ENCODE data around the gene SLC18B1.
"Not testable (repeated sequence)": the region's sequence is repeated elsewhere in the genome, so short reads cannot be mapped to it uniquely, and the experiment has no call there.

SLC18B1 gene

DNA sequence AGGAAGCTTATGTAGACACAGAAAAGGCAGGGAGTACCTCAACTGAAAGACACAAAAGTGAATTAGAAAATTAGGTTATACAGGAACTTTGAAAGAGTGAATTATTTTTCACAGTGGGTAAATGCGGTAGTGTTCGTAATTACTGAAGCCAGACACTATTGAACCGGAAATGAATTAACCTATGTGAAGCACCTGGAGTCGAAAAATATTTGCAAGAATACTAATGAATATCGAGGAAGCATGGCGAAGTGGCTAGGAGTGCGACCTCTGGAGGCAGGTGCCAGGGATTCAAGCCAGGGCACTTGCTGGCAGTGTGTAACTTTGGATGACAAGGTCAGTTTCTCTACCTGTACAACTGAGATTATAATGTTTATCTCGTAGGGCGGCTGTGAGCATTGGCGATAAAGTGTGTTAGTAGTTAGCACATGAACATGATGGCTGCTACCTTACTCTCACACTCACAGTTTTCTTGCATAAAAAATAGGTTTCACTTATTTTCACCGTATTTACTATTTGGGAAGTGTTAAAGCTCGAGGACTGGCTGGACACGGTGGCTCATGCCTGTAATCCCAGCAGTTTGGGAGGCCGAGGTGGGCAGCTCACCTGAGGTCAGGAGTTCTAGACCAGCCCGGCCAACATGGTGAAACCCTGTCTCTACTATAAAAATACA, 567 bp upstream of the SLC18B1 start:
- peak; percentile 97 for FAIRE-seq

DNA sequence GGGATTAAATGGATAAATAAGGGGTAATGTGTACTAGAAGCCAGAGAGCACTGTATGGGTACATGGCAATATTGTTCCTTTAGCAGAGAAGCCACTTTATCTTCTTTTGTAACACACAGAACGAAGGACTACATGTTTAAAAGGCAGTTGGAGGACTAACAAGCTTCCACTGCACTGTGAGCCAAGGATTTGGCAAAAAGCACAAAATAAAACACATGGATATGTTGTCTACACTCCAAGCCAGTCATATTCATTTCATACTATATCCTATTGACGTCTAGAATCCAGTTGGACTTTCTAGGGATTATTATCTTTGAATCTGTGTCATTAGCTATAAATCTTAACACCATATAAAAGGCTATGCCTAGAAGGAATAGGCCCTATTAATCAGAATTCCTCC, 3.0 kb downstream of the SLC18B1 start:
- no peak for FAIRE-seq

DNA sequence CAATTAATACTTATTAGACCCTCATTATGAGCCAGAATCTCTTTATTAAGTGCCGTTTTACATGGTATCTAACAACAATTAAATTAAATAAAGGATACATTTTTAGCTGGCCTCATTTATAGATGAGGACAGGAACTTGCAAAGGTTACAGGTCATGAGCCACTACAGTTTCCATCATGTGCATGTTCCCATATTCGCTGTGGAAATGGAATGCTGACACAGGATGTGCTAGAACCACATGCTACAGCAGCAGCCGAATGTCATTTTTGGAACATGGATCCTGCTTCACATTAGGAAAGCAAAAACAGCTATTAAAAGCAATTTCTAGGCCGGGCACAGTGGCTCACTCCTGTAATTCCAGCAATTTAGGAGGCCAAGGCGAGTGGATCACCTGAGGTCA, 5.9 kb downstream of the SLC18B1 start:
- no peak for FAIRE-seq

DNA sequence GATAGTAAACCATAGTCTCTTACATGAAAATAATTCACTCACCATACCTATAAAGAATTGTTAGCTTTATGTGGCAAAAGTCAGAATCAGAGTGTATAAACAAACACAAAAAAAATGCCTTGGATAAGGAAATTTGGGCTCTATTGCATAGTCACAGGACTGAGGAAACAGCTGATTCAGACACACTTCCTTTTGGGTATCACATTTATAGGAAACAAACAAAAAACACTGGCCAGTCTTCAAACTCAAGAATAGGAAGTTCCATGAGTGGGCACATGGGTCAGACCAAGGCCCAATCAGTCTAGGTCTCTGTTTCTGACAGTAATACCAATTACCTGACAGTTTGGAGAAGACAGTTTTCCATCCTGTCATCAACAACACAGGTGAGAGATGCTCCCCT, 8.0 kb downstream of the SLC18B1 start:
- FAIRE-seq: no peak

DNA sequence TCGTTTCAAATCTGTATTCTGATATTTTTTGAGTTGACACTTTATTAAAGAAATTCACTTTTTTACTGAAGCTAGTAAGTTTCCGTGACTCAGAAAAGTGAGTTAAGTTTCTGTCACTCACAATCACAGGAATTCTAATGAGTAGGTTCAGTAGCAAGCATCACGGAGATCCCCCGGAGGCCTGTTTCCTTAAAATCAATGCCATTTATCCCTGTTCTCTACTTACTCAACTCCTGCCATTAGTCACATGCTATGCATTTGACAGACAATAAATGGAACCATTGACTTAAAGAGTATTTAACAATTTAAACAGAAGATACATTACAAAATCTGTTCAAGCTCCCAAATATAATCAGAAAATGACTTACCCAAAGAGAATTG, 9.1 kb downstream of the SLC18B1 start:
- FAIRE-seq: no peak

DNA sequence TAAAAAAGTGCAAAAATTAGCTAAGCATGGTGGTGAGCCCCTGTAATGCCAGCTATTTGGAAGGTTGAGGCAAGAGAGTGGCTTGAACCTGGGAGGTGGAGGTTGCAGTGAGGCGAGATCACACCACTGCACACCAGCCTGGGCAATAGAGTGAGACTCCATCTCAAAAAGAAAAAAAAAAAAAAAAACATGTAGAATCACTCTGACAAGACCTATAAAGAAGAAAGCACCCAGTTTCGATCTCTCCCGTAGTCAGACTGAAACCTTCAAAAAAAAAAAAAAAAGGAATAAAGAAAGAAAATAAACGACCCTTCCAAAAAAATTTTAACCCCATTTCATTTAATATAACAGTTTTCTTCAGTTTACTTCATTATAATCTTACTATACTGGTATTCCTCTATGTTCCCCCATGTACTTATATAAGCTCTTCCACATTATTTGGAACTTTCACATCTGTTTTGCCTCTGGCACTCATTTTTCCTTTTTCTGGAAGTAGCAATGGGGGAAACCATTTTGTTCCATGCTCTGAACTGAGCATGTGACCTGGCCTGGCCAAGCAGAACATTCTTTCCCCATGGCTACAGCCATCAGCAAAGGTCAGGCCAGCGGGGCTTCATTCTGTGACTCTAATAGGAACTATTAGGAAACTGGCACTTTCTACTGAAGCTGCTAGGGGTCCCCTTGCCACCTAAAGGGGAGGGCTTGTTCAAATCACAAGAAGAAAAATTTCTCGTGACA, 9.6 kb downstream of the SLC18B1 start:
- FAIRE-seq: no peak

DNA sequence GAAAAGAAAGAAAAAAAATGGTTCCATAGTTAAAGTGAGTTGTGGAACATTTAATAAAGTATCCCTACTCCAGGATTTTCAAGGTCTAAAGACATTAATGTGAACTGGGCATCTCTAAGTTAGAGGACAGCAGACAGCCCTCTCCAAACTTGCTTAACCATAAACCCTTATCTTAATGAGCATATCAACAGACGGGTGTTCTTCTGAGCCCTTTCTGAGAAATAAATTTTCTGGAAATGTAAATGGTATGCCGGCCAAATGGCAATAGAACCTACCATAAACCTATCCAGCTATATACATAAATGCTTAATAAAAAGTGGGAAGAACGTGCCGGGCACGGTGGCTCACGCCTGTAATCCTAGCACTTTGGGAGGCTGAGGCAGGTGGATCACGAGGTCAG, 12.5 kb downstream of the SLC18B1 start:
- FAIRE-seq: no peak

DNA sequence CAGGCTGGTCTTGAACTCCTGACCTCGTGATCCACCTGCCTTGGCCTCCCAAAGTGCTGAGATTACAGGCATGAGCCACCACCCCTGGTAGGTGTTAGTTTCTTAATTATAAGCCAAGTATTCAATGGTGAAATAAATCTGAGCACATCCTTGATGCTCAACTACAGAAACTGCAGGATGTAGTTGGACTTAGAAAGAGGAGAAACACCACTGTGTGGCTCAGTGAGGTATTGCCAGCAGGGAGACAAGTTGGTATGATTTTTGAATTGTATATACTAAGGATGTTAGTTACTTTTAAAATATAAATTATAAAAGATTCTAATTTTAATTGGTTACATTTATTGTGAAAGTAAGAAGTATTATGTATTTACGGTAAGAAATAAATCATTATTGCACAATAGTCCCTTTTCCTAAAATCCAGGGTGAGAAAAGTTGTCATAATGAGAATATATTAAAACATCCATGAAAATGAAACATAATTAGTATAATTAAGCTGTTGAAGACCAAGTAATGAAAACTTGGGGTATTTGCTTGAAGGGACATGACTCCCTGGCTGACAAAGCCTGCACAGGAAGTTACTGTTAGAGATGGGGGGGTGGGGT, 17.6 kb downstream of the SLC18B1 start:
- FAIRE-seq: no peak

DNA sequence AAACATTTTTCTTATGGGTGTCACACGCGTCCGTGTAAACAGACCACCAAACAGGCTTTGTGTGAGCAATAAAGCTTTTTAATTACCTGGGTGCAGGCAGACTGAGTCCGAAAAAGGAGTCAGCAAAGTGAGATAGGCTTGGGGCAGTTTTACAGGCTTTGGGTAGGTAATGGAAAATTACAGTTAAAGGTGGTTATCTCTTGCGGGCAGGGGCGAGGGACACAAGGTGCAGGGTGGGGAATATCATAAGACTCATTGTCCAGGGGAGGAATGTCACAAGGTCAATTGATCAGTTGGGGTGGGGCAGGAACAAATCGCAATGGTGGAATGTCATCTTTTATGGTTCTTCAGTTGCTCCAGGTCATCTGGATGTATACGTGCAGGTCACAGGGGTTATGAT, 20.6 kb downstream of the SLC18B1 start:
- FAIRE-seq: not testable (repeated sequence)

DNA sequence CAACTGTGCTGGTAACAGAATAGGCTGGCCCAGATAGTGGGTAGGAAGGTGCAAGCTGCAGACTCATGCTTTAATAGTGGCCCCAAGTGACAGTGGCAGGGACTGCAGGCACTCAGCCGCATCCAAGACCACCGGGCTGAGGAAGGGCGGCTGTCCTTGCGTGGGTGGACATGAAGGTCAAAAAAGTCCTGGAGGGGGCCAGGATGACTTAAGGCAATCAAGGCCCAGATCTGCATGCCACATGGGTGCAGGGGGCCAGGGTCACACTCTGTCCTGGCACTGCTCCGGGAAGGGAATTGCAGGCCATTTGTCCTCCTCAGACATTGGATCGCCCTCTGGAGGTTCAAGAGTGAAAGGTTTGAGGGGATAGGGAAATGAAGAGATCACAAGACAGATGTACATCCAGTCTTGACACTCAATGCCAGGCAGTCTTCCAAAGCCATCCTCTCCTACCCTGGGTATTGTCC, 30.4 kb downstream of the SLC18B1 start:
- no peak for FAIRE-seq

DNA sequence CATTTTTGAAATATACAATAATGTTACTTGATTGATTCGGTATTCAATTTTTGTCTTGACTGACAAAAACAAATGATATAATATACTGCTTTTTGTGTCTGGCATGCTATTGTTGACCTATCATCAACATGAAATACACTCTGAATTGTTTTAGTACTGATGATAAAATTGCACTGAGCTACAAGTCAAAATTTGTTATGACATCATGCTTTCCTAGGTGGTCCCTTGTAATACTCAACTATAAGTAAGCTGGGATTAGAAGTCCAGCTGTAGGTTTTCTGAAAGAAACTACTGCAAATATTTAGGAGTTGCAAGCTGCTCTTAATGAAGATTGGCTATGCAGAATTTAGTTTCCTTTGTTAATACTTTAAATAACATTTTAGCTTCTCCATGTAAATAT, 32.9 kb downstream of the SLC18B1 start:
- no peak for FAIRE-seq

DNA sequence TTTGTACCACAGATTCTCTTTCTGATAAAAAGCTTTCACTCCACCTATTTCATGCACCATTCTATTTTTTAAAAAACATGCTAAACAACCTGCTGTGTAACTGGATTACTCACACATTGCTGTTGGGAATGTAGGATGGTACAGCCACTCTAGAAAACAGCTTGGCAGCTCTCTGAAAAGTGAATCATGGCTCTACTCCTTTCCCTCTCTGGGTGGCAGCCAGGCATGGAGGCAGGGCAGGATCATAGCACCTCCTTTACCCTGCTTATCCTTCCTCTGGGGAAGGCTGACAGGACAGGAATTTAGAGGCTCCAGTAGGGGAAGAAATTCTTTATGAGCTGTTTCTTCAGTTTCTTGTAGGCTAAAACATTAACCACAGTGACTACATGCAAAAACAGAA, 34.1 kb downstream of the SLC18B1 start:
- FAIRE-seq: no peak

DNA sequence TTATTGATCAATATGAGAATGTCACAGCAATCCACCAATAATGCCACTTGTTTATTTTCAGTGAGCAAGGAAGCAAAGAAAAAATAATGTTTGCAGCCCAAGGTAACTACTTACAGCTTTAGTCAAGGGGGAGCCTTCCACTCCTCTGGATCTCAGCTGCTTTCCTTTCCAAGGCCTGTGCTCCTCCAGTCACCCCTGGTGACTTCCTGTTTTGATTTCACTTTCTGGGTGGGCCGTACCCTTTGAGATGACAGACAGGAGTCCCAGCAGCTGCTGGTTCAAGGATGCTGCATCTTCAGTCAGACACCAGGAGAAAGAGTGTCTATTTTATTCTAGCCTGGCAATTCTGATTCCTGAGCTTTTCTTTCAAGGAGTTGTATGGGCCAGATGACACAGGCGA, 35.2 kb downstream of the SLC18B1 start:
- FAIRE-seq: no peak

DNA sequence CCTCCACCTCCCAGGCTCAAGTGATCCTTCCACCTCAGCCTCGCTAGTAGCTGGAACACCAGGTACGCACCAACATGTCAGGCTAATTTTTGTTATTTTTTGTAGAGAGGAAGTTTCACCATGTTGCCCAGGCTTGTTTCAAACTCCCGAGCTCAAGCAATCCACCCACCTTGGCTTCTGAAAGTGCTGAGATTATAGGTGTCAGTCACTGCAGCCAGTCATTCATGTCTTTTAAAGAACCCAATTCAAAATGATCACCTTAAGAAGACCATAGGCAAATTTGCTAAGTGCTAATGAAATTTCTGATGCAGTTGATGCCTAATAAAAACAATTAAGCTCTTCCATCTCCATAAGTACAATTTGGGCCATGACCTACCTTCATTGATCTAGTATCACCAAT, 38.2 kb downstream of the SLC18B1 start:
- FAIRE-seq: no peak

DNA sequence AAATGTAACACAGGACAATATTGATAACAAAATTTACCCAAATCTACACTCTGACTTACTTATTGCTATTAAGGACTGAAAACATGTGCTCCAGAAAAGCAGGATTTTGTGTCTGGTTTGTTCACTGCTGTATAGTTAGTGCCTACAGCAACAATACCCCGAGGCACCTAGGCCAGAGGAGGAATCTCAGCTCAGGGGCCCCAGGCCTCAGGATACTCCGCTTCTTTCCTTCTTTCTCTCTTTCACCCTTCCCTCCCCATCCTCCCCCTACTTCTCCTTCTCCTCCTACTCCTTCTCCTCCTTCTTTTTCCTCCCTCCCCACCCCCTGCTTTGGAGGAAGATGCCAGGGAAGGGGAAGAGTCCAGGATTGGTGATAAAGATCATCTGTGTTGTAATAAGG, 39.7 kb downstream of the SLC18B1 start:
- FAIRE-seq: no peak

DNA sequence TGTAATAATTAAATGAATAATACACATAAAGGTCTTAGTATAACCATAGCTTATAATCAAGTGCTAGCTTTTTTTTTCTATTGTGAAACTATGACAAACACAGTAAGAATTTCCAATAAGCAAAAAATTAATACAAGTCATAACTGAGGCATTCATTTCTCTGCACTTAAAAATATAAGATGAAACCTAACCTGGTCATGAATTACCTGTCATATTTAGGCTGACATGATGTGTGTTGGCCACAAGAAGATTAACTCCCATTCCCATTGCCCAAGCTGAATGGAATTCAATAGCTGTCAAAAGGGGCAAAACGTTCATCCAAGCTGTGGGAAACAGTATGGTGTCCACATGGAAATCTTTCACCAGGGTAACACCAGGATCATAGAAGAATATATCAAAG, 46.2 kb downstream of the SLC18B1 start:
- no peak for FAIRE-seq

DNA sequence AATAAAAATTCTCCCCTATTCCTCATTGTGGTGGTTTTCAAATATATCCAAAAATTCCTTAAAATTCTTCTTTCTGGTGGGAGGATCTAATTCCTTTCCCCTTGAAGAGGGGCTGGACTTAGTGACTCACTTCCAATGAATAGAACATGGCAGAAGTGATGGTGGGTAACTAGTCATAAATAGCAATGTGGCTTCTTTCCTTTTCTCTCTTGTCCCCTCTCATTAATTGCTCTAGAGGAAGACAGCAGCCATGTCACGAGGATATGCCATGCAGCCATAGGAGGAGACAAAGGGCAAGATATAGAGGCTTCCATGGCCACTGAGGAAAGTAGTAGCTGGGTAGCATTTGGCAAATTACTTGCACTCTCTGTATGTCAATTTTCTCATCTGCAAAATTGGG, 46.6 kb downstream of the SLC18B1 start:
- no peak for FAIRE-seq

DNA sequence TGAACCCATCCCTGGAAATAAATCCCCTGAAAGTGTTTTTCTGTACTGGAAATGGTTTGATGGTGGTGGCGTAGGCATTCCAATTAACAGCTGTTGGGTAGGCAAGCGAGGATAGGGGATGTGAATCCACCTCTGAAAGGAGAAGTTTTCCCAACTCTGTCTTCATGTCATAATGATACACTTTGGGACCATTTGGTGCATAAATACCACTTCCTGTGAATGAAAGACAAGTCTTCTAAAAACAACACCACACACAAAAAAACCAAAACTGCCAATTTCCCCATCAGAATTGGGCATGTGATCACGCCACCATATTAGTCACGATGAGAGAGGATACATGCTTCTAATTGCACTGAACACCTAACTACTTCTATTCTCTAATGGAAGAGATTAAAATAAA, 47.1 kb downstream of the SLC18B1 start:
- FAIRE-seq: no peak

DNA sequence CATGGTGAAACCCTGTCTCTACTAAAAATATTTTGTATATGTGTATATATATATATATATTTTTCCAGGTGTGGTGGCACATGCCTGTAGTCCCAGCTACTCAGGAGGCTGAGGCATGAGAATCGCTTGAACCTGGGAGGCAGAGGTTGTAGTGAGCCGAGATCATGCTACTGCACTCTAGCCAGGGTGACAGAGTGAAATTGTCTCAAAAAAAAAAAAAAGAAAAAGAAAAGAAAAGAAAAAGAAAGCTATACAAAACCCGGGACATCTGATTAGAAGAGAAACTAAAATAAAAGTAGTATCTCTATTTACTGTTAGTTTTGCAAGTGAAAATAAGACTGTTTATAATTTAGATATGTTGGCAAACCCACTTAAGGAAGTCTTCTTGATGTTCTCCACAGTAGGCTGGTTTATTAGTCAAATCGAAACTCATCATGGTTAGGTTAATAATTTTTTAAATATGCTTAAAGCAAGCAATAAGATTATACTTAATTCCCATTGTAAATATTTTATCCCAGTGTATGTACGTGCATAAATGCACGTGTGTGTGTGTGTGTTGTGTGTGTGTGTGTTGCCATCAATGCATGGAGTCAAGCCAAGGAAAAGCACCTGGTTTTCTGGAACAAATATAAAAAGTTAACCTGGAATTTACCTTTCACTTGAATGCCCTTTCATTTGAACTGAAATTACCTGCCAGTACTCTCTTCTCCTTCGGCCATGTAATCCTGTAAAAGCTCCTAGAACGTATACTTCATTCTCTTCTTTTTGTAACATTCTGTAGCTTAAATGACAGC, 47.8 kb downstream of the SLC18B1 start:
- FAIRE-seq: peak; percentile 27

DNA sequence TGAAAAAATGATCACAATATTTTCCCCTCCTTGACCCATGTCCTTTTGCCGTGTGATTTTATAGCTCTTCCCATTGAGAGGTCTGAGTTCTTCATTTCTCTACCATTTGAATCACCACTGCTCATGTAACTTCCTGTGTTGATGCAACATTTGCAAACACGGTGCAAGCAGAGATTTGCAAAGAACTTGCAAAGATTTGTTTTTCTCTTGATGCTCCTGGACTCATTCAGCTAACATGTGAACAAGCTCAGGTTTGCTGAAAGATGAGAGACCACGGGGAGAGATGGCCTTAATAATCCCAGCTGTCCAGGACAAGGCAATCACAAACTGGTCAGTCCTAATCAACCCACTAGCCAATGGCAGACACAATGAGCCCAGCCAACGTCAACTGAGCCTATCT, 49.3 kb downstream of the SLC18B1 start:
- no peak for FAIRE-seq

DNA sequence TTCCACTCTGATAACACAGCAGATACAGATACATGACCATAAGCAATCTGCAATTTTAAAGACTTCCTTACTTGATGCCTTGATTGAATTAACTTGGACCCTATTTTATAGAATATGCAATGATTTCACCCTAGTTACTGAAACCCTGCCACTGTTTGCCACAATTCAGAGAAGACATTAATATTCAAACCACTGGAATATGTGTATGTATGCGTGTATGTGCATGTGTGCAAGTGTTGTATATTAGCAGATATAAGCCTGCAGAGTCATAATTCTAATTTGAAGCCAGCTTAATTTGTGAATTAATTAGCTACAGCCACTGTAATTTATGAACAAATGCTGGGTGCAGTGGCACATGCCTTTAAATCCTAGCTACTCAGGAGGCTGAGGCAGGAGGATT, 50.0 kb downstream of the SLC18B1 start:
- no peak for FAIRE-seq

DNA sequence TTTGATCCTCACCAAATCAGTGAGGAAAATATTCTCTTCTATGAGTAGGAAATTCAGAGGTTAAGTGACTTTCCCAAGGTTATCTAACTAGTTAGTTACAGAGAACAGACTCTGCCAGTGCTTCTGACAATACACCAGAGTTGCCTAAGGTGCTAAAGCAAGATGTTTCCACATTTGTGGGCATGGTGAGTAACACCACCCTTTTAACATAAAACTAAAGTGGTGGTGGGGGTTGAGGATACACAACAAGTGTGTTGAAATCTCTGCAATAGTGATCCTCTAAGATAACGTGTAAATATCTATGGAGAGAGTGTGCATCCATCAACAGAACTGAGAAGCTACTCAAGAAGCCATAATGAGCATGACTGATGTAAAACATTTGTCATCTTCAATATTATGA, 52.4 kb downstream of the SLC18B1 start:
- FAIRE-seq: no peak

DNA sequence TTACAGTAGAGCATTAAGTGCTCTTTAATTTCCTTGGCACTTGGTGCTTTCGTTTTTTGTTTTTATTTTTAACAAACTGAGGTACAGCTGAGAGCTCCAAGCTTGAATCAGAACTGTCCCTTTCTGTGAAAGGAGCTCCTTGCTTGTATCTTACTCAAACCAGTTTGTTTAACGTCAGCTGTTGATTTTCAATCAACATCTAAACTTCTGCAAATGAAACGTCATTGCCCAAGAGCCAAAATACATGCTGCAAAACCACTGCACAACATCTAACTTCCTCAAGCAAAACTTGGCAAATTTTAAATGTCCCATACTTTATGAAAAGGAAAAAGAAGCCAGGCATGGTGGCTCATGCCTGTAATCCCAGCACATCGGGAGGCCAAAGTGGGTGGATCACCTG, 55.9 kb downstream of the SLC18B1 start:
- FAIRE-seq: no peak

DNA sequence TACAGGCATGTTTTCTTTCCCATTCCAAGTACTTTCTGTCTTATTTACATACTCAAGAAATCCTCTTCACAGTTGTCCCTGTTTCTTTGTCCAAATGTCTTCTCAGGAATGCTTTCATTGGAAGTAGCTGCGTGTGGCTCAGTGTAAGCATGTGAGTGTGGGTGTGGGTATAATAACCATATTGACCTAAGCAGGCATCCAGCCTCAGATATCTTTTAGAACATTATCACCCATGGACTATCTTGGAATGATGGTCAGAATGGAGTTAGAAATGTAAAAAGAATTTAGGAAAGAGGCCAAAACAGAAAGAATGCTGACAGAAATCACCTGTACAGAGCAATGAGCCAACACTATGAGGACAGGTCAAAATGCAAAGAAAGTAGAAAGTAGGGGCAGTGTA, 57.2 kb downstream of the SLC18B1 start:
- FAIRE-seq: no peak

All from islet of Langerhans (tissue), 1 donor.